ENCODE measurements around the gene RSRP1. TPM values are rescaled to one million over a fixed set of nuclear protein-coding genes. Genes with fewer than 3 reads are reported as not detected.
A peak's percentile ranks its signal among the peaks of the same experiment; 100 is the strongest.

Gene RSRP1
- total and polyA plus RNA-seq, 2 donors (not counting 3 experiments of a cell fraction or from before 2014, with no cell fraction given): 50.5 to 99.4 TPM

GRCh38 chr1:25253911-25254310 lies 6.7 kb upstream of the RSRP1 start:
- FAIRE-seq: no peak
- POLR2A ChIA-PET: no interaction called here
- Histone ChIP-seq H3K27ac (ENCODE audit: insufficient read depth, low read depth, low read length) (no peak overlapping the region), H3K9ac (replicated peaks; ENCODE audit: extremely low read depth, insufficient read depth, low read length) (no peak overlapping the region), H3K79me2 (ENCODE audit: control insufficient read depth, insufficient read depth, low read length) (no peaks in the 10 kb centered on the region), H3K36me3 (ENCODE audit: control insufficient read depth in 2 of 2, extremely low read depth in 1 of 2, insufficient read depth in 2 of 2, low read length in 2 of 2) (no peaks in the 10 kb centered on the region), H3K27me3 (ENCODE audit: control insufficient read depth in 2 of 2, insufficient read depth in 2 of 2, low read length in 2 of 2) (no peaks in the 10 kb centered on the region), H3K4me2 (ENCODE audit: insufficient read depth, low read length) (no peak overlapping the region), H3K4me3 (replicated peaks in 1 of 3; ENCODE audit: insufficient read depth in 1 of 3, low read depth in 1 of 3, low read length in 3 of 3) (no peak overlapping the region), H3K9me1 (replicated peaks; ENCODE audit: control insufficient read depth, extremely low read depth, insufficient read depth, low read length) (no peaks in the 10 kb centered on the region), H2AFZ (ENCODE audit: low read depth, low read length) (no peak overlapping the region), H3K4me1 (ENCODE audit: control insufficient read depth, extremely low read depth, insufficient read depth, low read length) (peaks cover 3% of the 10 kb centered on the region), H4K20me1 (replicated peaks; ENCODE audit: control insufficient read depth, extremely low read depth, insufficient read depth, low read length) (no peaks in the 10 kb centered on the region), H3K9me3 (replicated peaks; ENCODE audit: control insufficient read depth, insufficient read depth, low read length) (no peaks in the 10 kb centered on the region)
- CTCF ChIA-PET: interaction anchor here (1.1 to 2.2 kb wide), 3 partner anchors 14 to 265 kb away, joined by 3 to 12 read pairs (median 4); no protein-coding TSS in a partner anchor
- no TSS peak for BruUV-seq (replicated peaks)
- intact Hi-C loops (cut with micrococcal nuclease): no loop called here
- no peak for DNase-seq (ENCODE audit: low read depth, low spot score)
- dilution Hi-C loops (cut with MboI; ENCODE audit: extremely low pct_ligation_motif_present, low sequenced_read_pairs): no loop called here
- no peak for TF ChIP-seq MAX (IDR thresholded peaks at IDR 0.05; ENCODE audit: insufficient read depth, insufficient read length)
- TF ChIP-seq GATA2 (IDR thresholded peaks at IDR 0.05; ENCODE audit: insufficient read depth, insufficient read length, low read depth, low read length): peak; percentile 86
- peak; percentile 42 for TF ChIP-seq POLR2AphosphoS5 (IDR thresholded peaks at IDR 0.05; ENCODE audit: insufficient read depth, low read depth, low read length)
- TF ChIP-seq FOS (IDR thresholded peaks at IDR 0.05; ENCODE audit: borderline replicate concordance, insufficient read depth, low read length): peak; percentile 23

GRCh38 chr1:25247829-25248754 lies 838 bp upstream of the RSRP1 start:
- dilution Hi-C loops (cut with MboI; ENCODE audit: extremely low pct_ligation_motif_present, low sequenced_read_pairs): no loop called here
- intact Hi-C loops (cut with micrococcal nuclease): loop anchor here (1.0 to 5.0 kb wide), 5 partner anchors 9 to 274 kb away; partner anchors contain the start of genes SYF2 and TMEM50A

More at GRCh38 chr1:25247829-25248754, 838 bp upstream of the RSRP1 start:
- Histone ChIP-seq H3K27me3 (ENCODE audit: control insufficient read depth in 2 of 2, insufficient read depth in 2 of 2, low read length in 2 of 2) (no peaks in the 10 kb centered on the region), H3K9me3 (replicated peaks; ENCODE audit: control insufficient read depth, insufficient read depth, low read length) (no peaks in the 10 kb centered on the region), H3K27ac (ENCODE audit: insufficient read depth, low read depth, low read length) (peak overlapping the region; percentile 13), H2AFZ (ENCODE audit: low read depth, low read length) (peak overlapping the region; percentile 57), H4K20me1 (replicated peaks; ENCODE audit: control insufficient read depth, extremely low read depth, insufficient read depth, low read length) (peaks cover 12% of the 10 kb centered on the region), H3K9ac (replicated peaks; ENCODE audit: extremely low read depth, insufficient read depth, low read length) (peak overlapping the region; percentile 74), H3K9me1 (replicated peaks; ENCODE audit: control insufficient read depth, extremely low read depth, insufficient read depth, low read length) (no peaks in the 10 kb centered on the region), H3K79me2 (ENCODE audit: control insufficient read depth, insufficient read depth, low read length) (peaks cover 36% of the 10 kb centered on the region), H3K4me2 (ENCODE audit: insufficient read depth, low read length) (peak overlapping the region; percentile 89), H3K4me3 (replicated peaks in 1 of 3; ENCODE audit: insufficient read depth in 1 of 3, low read depth in 1 of 3, low read length in 3 of 3) (peak overlapping the region; percentile 71 to 97 (median 86)), H3K36me3 (ENCODE audit: control insufficient read depth in 2 of 2, extremely low read depth in 1 of 2, insufficient read depth in 2 of 2, low read length in 2 of 2) (peaks cover 0 to 16% of the 10 kb centered on the region in 2 experiments), H3K4me1 (ENCODE audit: control insufficient read depth, extremely low read depth, insufficient read depth, low read length) (peaks cover 20% of the 10 kb centered on the region)
- no peak for FAIRE-seq
- no peak for DNase-seq (ENCODE audit: low read depth, low spot score)
- no TSS peak for BruUV-seq (replicated peaks)
- ChIA-PET POLR2A (interaction anchor here (0.6 to 1.4 kb wide), 10 partner anchors 9 to 986 kb away, joined by 3 to 28 read pairs (median 4); partner anchors contain the start of genes CEP85, MACO1 and SYF2), CTCF (interaction anchor here (1.2 kb wide), 1 partner anchor 16 kb away, joined by 8 read pairs; the partner anchor contains the start of gene SYF2)
- TF ChIP-seq JUN (IDR thresholded peaks at IDR 0.05; ENCODE audit: borderline replicate concordance, insufficient read depth, insufficient read length, low read depth) (no peak), GATA2 (IDR thresholded peaks at IDR 0.05; ENCODE audit: insufficient read depth, insufficient read length, low read depth, low read length) (no peak), POLR2AphosphoS5 (IDR thresholded peaks at IDR 0.05; ENCODE audit: insufficient read depth, low read depth, low read length) (no peak), POLR2A (IDR thresholded peaks at IDR 0.05; ENCODE audit: low read depth, low read length) (no peak), FOS (IDR thresholded peaks at IDR 0.05; ENCODE audit: borderline replicate concordance, insufficient read depth, low read length) (no peak), EZH2 (IDR thresholded peaks at IDR 0.05; ENCODE audit: borderline replicate concordance, low read depth, low read length, severe bottlenecking) (no peak), MYC (IDR thresholded peaks at IDR 0.05; ENCODE audit: low read depth, low read length) (no peak), CTCF (IDR thresholded peaks at IDR 0.05; ENCODE audit: extremely low read depth in 1 of 2, insufficient read depth in 1 of 2, low read depth in 1 of 2, low read length in 2 of 2) (peak; percentile 16 to 46), MAX (IDR thresholded peaks at IDR 0.05; ENCODE audit: insufficient read depth, insufficient read length) (no peak)

Measured in endothelial cell of umbilical vein (primary cell).